Ovary (tissue), 3 donors: ENCODE measurements around the gene EXOG.

Source experiments
- EP300 ChIP-seq: sonication (generic); formaldehyde crosslinking; IDR thresholded peaks from one replicate; pipeline ENCODE4 v1.6.1; 2017; ENCODE audit warnings: antibody characterized with exemption
- POLR2A ChIP-seq: fragments of 450-650 bp; IDR thresholded peaks from one replicate; pipeline ENCODE4 v1.6.1; 2017; ENCODE audit warnings: antibody characterized with exemption, mild to moderate bottlenecking, moderate library complexity
- TF ChIP-seq, protein P1 (sequence below), 3 donors: fragments of 450-650 bp in 2 of 3; fragments of 200-600 bp in 1 of 3; IDR thresholded peaks; one replicate each; pipeline versions ENCODE4 v1.5.1 to v1.8.0; 2016 to 2022; ENCODE audit warnings: antibody characterized with exemption in 3 of 3, mild to moderate bottlenecking in 1 of 3
- donor health status: DM: no; HTN: no; CAD: no.

DNA sequence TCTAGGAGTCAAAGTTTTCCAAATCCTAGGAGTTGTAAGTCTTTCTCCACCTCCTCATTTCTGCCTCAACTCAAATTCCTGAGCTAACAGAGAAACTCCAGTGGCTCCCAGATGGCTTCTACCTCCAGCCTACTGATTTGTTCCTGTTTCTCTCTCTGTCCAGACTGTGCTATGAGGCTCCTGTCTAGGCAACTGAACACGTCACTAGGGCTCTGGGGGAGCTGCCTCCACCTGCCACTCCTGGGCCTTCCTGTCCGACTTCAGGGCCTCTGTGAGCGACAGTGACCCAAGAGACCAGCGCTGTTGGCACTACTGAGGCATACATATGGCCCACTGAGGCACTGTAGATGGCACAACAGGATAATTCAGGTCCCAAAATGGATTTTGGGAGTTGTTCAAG is 71.4 kb downstream of the EXOG start:
- TF ChIP-seq, protein P1, sequence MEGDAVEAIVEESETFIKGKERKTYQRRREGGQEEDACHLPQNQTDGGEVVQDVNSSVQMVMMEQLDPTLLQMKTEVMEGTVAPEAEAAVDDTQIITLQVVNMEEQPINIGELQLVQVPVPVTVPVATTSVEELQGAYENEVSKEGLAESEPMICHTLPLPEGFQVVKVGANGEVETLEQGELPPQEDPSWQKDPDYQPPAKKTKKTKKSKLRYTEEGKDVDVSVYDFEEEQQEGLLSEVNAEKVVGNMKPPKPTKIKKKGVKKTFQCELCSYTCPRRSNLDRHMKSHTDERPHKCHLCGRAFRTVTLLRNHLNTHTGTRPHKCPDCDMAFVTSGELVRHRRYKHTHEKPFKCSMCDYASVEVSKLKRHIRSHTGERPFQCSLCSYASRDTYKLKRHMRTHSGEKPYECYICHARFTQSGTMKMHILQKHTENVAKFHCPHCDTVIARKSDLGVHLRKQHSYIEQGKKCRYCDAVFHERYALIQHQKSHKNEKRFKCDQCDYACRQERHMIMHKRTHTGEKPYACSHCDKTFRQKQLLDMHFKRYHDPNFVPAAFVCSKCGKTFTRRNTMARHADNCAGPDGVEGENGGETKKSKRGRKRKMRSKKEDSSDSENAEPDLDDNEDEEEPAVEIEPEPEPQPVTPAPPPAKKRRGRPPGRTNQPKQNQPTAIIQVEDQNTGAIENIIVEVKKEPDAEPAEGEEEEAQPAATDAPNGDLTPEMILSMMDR (IDR thresholded peaks at IDR 0.05) = no peak
- TF ChIP-seq POLR2A (no peak), EP300 (no peak)
